ENCODE data around the gene CCDC149.

- no peak for TF ChIP-seq SMC3 (IDR thresholded peaks at IDR 0.05; ENCODE audit: low read depth, low read length)
- TF ChIP-seq CTCF (conservative IDR thresholded peaks at IDR 0.05; ENCODE audit: low read depth, low read length): no peak
- TF ChIP-seq MXI1 (IDR thresholded peaks at IDR 0.05; ENCODE audit: borderline replicate concordance, low read depth, low read length): no peak
- no peak for TF ChIP-seq POLR2A (IDR thresholded peaks at IDR 0.05; ENCODE audit: low read depth, low read length)
- TF ChIP-seq MAFK (IDR thresholded peaks at IDR 0.05; ENCODE audit: low read depth, low read length): no peak
These were observed 57.1 kb downstream of the CCDC149 start for GRCh38 chr4:24855741-24856140.

All from IMR-90 (cell line).